Measurements from ENCODE around the gene DEFB121.

- TF ChIP-seq CTCF (IDR thresholded peaks at IDR 0.05) (no peak), SIN3A (IDR thresholded peaks at IDR 0.05; ENCODE audit: borderline replicate concordance, low read depth, low read length) (no peak), USF2 (IDR thresholded peaks at IDR 0.05; ENCODE audit: borderline replicate concordance, low read depth, low read length) (no peak), EZH2phosphoT487 (IDR thresholded peaks at IDR 0.05; ENCODE audit: borderline replicate concordance, low read depth) (no peak), RFX5 (IDR thresholded peaks at IDR 0.05; ENCODE audit: low read length) (no peak), TAF1 (IDR thresholded peaks at IDR 0.05; ENCODE audit: borderline replicate concordance, low read depth, low read length) (no peak), JUND (IDR thresholded peaks at IDR 0.05) (no peak)
Observed at GRCh38 chr20:31454361-31454760, 48.3 kb upstream of the DEFB121 start.

All from SK-N-SH (cell line).